ENCODE measurements around the gene ANO10.
"Not testable (repeated sequence)": the region's sequence is repeated elsewhere in the genome, so short reads cannot be mapped to it uniquely, and the experiment has no call there.

The ANO10 gene

GRCh38 chr3:43477600-43477999 lies 144.2 kb downstream of the ANO10 start:
- no peaks in the 10 kb centered on the region for H3K27me3 ChIP-seq (ENCODE audit: insufficient read depth, low read length)
- no peak overlapping the region for H3K27ac ChIP-seq (ENCODE audit: low read depth, low read length)
- no peaks in the 10 kb centered on the region for H3K36me3 ChIP-seq (ENCODE audit: insufficient read depth, low read length)
- H3K4me1 ChIP-seq (ENCODE audit: control insufficient read depth, insufficient read depth, low read length, unreplicated experiment) = no peaks in the 10 kb centered on the region
- H3K79me2 ChIP-seq (ENCODE audit: control insufficient read depth, insufficient read depth, low read length, unreplicated experiment) = no peaks in the 10 kb centered on the region
- H2AFZ ChIP-seq (ENCODE audit: low read length, unreplicated experiment) = no peak overlapping the region
- H3K4me3 ChIP-seq (ENCODE audit: low read depth, low read length) = no peak overlapping the region

GRCh38 chr3:43473737-43474136 lies 148.1 kb downstream of the ANO10 start:
- no peak overlapping the region for H3K27ac ChIP-seq (ENCODE audit: low read depth, low read length)
- no peak overlapping the region for H2AFZ ChIP-seq (ENCODE audit: low read length, unreplicated experiment)
- H3K79me2 ChIP-seq (ENCODE audit: control insufficient read depth, insufficient read depth, low read length, unreplicated experiment) = no peaks in the 10 kb centered on the region
- H3K27me3 ChIP-seq (ENCODE audit: insufficient read depth, low read length) = no peaks in the 10 kb centered on the region
- no peaks in the 10 kb centered on the region for H3K4me1 ChIP-seq (ENCODE audit: control insufficient read depth, insufficient read depth, low read length, unreplicated experiment)
- no peak overlapping the region for H3K4me3 ChIP-seq (ENCODE audit: low read depth, low read length)
- H3K36me3 ChIP-seq (ENCODE audit: insufficient read depth, low read length) = no peaks in the 10 kb centered on the region

- H2AFZ ChIP-seq (ENCODE audit: low read length, unreplicated experiment) = no peak overlapping the region
- no peaks in the 10 kb centered on the region for H3K79me2 ChIP-seq (ENCODE audit: control insufficient read depth, insufficient read depth, low read length, unreplicated experiment)
- H3K27me3 ChIP-seq (ENCODE audit: insufficient read depth, low read length) = no peaks in the 10 kb centered on the region
- H3K27ac ChIP-seq (ENCODE audit: low read depth, low read length) = no peak overlapping the region
- no peaks in the 10 kb centered on the region for H3K36me3 ChIP-seq (ENCODE audit: insufficient read depth, low read length)
- no peak overlapping the region for H3K4me3 ChIP-seq (ENCODE audit: low read depth, low read length)
- H3K4me1 ChIP-seq (ENCODE audit: control insufficient read depth, insufficient read depth, low read length, unreplicated experiment) = peaks cover 1% of the 10 kb centered on the region
Measured at GRCh38 chr3:43473244-43473643, 148.6 kb downstream of the ANO10 start.

GRCh38 chr3:43468133-43468532 lies 153.7 kb downstream of the ANO10 start:
- H2AFZ ChIP-seq (ENCODE audit: low read length, unreplicated experiment) = no peak overlapping the region
- H3K27me3 ChIP-seq (ENCODE audit: insufficient read depth, low read length) = no peaks in the 10 kb centered on the region
- no peaks in the 10 kb centered on the region for H3K79me2 ChIP-seq (ENCODE audit: control insufficient read depth, insufficient read depth, low read length, unreplicated experiment)
- H3K4me3 ChIP-seq (ENCODE audit: low read depth, low read length) = no peak overlapping the region
- H3K36me3 ChIP-seq (ENCODE audit: insufficient read depth, low read length) = no peaks in the 10 kb centered on the region; the same call in 1 of the 2 replicates
- H3K4me1 ChIP-seq (ENCODE audit: control insufficient read depth, insufficient read depth, low read length, unreplicated experiment) = peaks cover 5% of the 10 kb centered on the region
- H3K27ac ChIP-seq (ENCODE audit: low read depth, low read length) = no peak overlapping the region

GRCh38 chr3:43465109-43465508 lies 156.7 kb downstream of the ANO10 start:
- H3K4me3 ChIP-seq (ENCODE audit: low read depth, low read length) = no peak overlapping the region
- no peaks in the 10 kb centered on the region; the same call in 1 of the 2 replicates for H3K36me3 ChIP-seq (ENCODE audit: insufficient read depth, low read length)
- H3K27me3 ChIP-seq (ENCODE audit: insufficient read depth, low read length) = no peaks in the 10 kb centered on the region
- H3K27ac ChIP-seq (ENCODE audit: low read depth, low read length) = no peak overlapping the region
- no peaks in the 10 kb centered on the region for H3K79me2 ChIP-seq (ENCODE audit: control insufficient read depth, insufficient read depth, low read length, unreplicated experiment)
- H3K4me1 ChIP-seq (ENCODE audit: control insufficient read depth, insufficient read depth, low read length, unreplicated experiment) = peaks cover 5% of the 10 kb centered on the region
- no peak overlapping the region for H2AFZ ChIP-seq (ENCODE audit: low read length, unreplicated experiment)

- not testable (repeated sequence) for H3K79me2 ChIP-seq (ENCODE audit: control insufficient read depth, insufficient read depth, low read length, unreplicated experiment); H2AFZ ChIP-seq (ENCODE audit: low read length, unreplicated experiment); H3K4me1 ChIP-seq (ENCODE audit: control insufficient read depth, insufficient read depth, low read length, unreplicated experiment); H3K4me3 ChIP-seq (ENCODE audit: low read depth, low read length); H3K27me3 ChIP-seq (ENCODE audit: insufficient read depth, low read length); H3K27ac ChIP-seq (ENCODE audit: low read depth, low read length); H3K36me3 ChIP-seq (ENCODE audit: insufficient read depth, low read length)
Measured at GRCh38 chr3:43462566-43462965, 159.2 kb downstream of the ANO10 start.

- Histone ChIP-seq H3K4me1 (ENCODE audit: control insufficient read depth, insufficient read depth, low read length, unreplicated experiment) (no peaks in the 10 kb centered on the region), H3K27me3 (ENCODE audit: insufficient read depth, low read length) (no peaks in the 10 kb centered on the region), H3K4me3 (ENCODE audit: low read depth, low read length) (no peak overlapping the region), H3K27ac (ENCODE audit: low read depth, low read length) (no peak overlapping the region), H3K36me3 (ENCODE audit: insufficient read depth, low read length) (no peaks in the 10 kb centered on the region; the same call in 1 of the 2 replicates), H2AFZ (ENCODE audit: low read length, unreplicated experiment) (no peak overlapping the region), H3K79me2 (ENCODE audit: control insufficient read depth, insufficient read depth, low read length, unreplicated experiment) (no peaks in the 10 kb centered on the region)
Measured at GRCh38 chr3:43461345-43461744, 160.5 kb downstream of the ANO10 start.

GRCh38 chr3:43457038-43457437 lies 164.8 kb downstream of the ANO10 start:
- not testable (repeated sequence) for H3K36me3 ChIP-seq (ENCODE audit: insufficient read depth, low read length); H2AFZ ChIP-seq (ENCODE audit: low read length, unreplicated experiment); H3K79me2 ChIP-seq (ENCODE audit: control insufficient read depth, insufficient read depth, low read length, unreplicated experiment); H3K27ac ChIP-seq (ENCODE audit: low read depth, low read length); H3K4me3 ChIP-seq (ENCODE audit: low read depth, low read length); H3K27me3 ChIP-seq (ENCODE audit: insufficient read depth, low read length)
- peaks cover 13% of the 10 kb centered on the region for H3K4me1 ChIP-seq (ENCODE audit: control insufficient read depth, insufficient read depth, low read length, unreplicated experiment)

- Histone ChIP-seq H3K36me3 (ENCODE audit: insufficient read depth, low read length) (no peaks in the 10 kb centered on the region), H3K27ac (ENCODE audit: low read depth, low read length) (no peak overlapping the region)
Measured at GRCh38 chr3:43455233-43455632, 166.6 kb downstream of the ANO10 start.

GRCh38 chr3:43453981-43454380 lies 167.8 kb downstream of the ANO10 start:
- no peak overlapping the region for H3K27ac ChIP-seq (ENCODE audit: low read depth, low read length)
- H2AFZ ChIP-seq (ENCODE audit: low read length, unreplicated experiment) = no peak overlapping the region
- peaks cover 13% of the 10 kb centered on the region for H3K4me1 ChIP-seq (ENCODE audit: control insufficient read depth, insufficient read depth, low read length, unreplicated experiment)
- no peaks in the 10 kb centered on the region for H3K27me3 ChIP-seq (ENCODE audit: insufficient read depth, low read length)
- no peaks in the 10 kb centered on the region for H3K36me3 ChIP-seq (ENCODE audit: insufficient read depth, low read length)
- no peaks in the 10 kb centered on the region for H3K79me2 ChIP-seq (ENCODE audit: control insufficient read depth, insufficient read depth, low read length, unreplicated experiment)
- no peak overlapping the region for H3K4me3 ChIP-seq (ENCODE audit: low read depth, low read length)

More at GRCh38 chr3:43455233-43455632, 166.6 kb downstream of the ANO10 start:
- Histone ChIP-seq H3K4me3 (ENCODE audit: low read depth, low read length) (no peak overlapping the region), H2AFZ (ENCODE audit: low read length, unreplicated experiment) (no peak overlapping the region), H3K27me3 (ENCODE audit: insufficient read depth, low read length) (no peaks in the 10 kb centered on the region), H3K4me1 (ENCODE audit: control insufficient read depth, insufficient read depth, low read length, unreplicated experiment) (peaks cover 13% of the 10 kb centered on the region), H3K79me2 (ENCODE audit: control insufficient read depth, insufficient read depth, low read length, unreplicated experiment) (no peaks in the 10 kb centered on the region)

GRCh38 chr3:43451670-43452254 lies 170.0 kb downstream of the ANO10 start:
- Histone ChIP-seq H3K27me3 (ENCODE audit: insufficient read depth, low read length) (no peaks in the 10 kb centered on the region), H2AFZ (ENCODE audit: low read length, unreplicated experiment) (no peak overlapping the region), H3K4me3 (ENCODE audit: low read depth, low read length) (no peak overlapping the region), H3K79me2 (ENCODE audit: control insufficient read depth, insufficient read depth, low read length, unreplicated experiment) (no peaks in the 10 kb centered on the region), H3K27ac (ENCODE audit: low read depth, low read length) (no peak overlapping the region), H3K36me3 (ENCODE audit: insufficient read depth, low read length) (no peaks in the 10 kb centered on the region), H3K4me1 (ENCODE audit: control insufficient read depth, insufficient read depth, low read length, unreplicated experiment) (peaks cover 13% of the 10 kb centered on the region)

Measured in ACC112 (cell line).